GM19372 (cell line): ENCODE results near the gene LIMS1.
A peak's percentile ranks its signal among the peaks of the same experiment; 100 is the strongest.
"Not testable (repeated sequence)": the region's sequence is repeated elsewhere in the genome, so short reads cannot be mapped to it uniquely, and the experiment has no call there.

Experiments
- ATAC-seq: cut with Tn5 transposase; IDR thresholded peaks from one replicate; pipeline ENCODE4 v1.9.1; 2021; ENCODE audit warnings: mild to moderate bottlenecking, low read depth, moderate library complexity; ENCODE audit not compliant: unreplicated experiment

The LIMS1 gene, protein sequence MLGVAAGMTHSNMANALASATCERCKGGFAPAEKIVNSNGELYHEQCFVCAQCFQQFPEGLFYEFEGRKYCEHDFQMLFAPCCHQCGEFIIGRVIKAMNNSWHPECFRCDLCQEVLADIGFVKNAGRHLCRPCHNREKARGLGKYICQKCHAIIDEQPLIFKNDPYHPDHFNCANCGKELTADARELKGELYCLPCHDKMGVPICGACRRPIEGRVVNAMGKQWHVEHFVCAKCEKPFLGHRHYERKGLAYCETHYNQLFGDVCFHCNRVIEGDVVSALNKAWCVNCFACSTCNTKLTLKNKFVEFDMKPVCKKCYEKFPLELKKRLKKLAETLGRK

DNA sequence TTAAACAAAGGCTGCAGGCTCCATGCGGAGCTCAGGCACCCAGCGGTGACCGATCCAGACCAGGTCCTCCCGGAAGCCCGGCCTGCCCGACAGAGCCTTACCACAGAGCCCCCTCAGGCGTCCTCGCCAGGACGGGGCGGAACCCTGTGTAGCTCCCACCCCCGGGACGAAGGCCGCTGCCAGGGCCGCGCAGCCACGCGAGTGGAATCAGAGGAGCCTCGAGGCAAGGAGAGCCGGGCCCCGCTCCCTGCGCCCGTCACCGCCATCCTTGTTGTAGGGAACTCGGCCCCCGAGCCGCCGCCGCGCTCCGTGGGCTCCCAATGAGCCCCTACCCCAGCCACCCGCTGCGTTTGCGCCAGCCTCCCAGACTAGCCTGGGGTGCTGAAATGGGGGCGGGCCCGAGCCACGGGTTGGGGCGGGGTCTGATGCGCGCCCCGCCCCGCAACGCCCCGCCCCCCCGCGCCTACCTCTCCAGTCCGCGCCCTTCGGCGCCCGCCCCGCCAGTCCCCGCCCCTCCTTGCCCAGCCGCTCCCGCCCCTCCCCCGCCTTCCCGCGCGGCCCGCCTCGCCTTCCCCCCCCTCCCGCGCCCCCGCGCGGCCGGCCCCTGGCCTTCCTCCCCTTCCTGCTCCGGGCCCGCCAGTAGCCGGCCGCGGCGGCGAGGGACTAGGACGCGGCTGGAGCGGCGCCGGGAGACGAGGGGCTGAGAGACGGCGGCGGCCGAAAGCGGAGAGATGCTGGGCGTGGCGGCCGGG is at the start of gene LIMS1:
TSS of gene LIMS1 (plus strand) at position 639 of the 752 bp plus-strand sequence. CDS start at position 732, 93 bp downstream.
- peak; percentile 80 for ATAC-seq

DNA sequence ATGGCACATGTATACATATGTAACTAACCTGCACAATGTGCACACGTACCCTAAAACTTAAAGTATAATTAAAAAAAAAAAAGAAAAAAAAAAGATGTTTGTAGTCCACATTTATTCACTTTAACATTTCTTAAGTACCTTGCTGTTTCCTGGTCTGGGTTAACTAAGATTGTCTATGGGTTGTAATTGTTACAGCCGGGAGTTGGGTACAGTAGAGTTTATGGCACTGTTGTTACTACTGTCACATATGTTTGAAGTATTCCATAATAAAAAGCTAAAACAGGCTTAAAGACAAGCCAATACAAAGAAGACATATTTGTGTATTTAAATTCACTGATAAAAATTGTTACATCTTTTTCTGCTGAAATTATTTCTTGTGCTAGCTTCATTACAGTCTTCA is 49.0 kb upstream of the LIMS1 start:
- no peak for ATAC-seq

DNA sequence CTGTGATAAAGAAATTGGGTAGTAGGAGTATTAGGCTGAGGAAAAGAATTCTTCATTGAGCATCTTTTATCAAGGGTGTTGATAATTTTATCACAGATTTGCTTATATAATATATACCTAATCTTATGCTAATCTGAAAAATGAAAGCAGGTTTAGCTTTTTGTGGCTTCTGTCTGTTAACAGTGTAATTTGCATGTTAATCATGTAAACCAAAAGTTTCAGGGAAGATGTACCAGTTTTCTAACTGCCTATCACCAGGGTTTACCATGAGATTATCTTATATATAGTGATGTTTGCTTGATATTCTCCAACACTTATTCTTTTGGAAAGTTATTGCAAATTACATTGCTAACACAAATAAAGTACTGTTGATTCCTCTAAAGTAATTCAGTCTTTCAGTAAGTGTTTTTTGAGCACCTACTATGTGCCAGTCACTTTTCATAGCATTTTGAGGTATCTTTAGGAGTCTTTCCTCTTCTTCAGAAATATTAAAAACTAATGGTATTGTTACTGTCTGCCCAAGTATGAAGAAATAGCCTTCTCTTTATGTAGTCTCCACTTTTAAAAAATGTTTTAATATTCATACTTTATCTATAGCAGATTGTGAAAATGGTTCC is 43.7 kb upstream of the LIMS1 start:
- no peak for ATAC-seq

DNA sequence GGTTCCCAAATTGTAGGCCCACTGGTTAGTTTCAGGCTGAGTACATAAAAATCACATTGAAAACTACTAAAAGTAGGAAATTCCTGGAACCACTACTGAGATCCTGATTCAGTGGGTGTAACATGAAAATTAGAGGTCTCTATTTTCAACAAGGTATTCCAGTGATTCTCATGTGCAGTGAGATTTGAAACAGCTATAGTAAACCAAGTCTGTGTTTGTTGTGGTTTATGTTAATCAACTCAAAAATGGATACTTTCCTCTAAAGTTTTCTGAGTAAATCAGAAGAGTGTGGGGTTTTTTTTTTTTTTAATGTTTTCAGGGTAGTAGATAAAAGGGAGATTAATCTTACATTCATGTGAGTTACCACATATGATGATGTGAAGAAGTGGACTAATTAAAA is 42.4 kb upstream of the LIMS1 start:
- no peak for ATAC-seq

DNA sequence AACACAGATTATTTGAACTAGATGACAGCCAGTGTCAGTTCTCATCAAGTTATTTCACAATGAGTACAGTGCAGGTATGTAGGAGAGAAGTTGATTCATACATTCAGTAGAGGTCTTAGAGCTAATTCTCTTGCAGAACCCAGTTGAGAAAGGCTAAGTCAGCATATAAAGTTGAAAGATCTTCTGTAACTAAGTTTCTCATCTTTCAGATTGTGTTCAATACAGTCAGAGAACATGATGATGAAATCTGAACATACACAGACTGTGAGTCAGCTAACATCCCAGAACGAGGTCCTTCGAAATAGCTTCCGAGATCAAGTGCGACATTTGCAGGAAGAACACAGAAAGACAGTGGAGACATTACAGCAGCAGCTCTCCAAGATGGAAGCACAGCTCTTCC is 41.9 kb upstream of the LIMS1 start:
- ATAC-seq = no peak

DNA sequence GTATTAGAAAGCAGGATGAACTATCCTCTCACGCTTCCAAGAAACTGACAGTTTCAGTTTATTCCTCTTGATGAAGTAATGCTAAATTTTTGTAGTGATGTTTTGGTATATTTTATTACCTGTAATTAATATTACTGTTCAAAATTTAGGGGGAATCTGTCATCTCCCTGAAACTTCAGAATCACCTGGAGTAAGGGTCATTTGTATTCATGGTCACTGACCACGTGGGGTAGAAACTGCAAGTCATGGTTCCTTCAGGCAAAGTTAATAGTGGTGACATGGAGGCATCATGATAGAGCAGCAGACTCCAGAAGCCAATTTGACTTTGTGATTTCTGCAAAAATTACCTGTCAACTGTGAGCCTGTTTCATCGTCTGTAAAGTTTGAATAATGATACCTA is 38.1 kb upstream of the LIMS1 start:
- not testable (repeated sequence) for ATAC-seq

DNA sequence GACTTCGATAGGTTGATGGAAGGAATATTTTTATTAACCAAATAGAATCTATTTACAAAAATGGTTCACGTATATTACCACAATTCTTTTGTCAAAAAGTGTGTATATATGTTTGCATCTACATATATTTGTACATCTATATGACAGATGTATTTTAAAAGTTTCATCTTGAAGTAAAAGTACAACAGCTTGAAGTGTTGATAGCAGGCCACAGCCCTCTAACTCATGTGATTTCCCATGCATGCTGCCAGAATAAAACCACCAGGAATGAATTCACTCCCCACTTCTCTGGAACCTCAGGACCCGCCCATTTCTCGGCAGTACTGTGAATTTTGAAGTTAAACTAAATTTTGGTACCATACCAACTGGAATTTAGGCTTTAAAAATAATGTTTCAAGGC is 26.6 kb upstream of the LIMS1 start:
- not testable (repeated sequence) for ATAC-seq

DNA sequence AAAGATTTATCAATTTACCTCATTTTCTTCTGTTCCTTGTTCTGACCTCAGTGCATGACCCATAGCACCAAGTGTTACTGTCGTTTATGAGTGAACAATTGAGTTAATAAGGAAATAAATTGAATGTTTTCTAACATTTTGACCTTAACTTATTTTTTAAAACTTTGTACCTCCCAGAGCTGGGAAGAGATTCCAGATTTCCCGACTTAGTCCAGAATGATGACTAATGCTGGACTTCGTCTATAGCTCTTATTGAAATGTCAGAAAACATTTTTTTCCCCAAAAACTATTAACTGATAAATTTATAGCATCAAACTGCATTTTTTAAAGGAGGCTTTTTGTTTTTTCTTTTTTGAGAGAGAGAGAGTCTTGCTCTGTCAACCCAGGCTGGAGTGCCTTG is 21.8 kb upstream of the LIMS1 start:
- ATAC-seq = not testable (repeated sequence)

DNA sequence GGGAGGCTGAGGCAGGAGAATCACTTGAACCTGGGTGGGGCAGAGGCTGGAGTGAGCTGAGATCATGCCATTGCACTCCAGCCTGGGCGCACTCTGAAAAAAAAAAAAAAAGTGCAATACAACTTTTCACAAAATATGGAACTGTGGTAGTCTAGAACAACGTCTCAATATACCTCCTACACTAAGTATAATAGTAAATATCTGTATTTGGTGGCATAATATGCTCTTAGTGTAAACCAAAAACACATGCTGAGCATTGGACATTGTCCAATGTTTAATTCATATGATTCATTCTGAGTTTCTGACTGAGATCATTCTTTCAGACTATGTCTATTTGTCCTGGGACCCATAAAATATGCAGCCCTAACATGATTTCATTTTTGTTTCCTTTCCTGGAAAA is 19.8 kb upstream of the LIMS1 start:
- not testable (repeated sequence) for ATAC-seq

DNA sequence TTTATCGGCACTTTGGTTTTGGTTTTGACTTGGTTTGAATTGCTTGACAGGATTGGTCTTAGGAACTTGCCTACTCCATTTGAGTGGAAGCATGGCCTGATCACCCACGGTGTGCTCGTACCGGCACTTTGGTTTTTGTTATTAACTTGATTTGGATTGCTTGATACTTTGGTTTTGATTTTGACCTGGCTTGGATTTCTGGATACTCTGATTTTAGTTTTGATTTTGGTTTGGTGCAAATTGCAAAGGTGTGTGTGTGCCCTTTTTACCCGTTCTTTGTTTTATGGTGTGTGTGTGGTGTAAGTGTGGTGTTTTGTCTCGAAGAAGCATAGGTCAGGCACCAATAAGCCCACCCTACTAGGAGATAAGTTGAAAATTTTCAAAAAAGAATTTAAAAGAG is 9.6 kb upstream of the LIMS1 start:
- ATAC-seq = not testable (repeated sequence)

DNA sequence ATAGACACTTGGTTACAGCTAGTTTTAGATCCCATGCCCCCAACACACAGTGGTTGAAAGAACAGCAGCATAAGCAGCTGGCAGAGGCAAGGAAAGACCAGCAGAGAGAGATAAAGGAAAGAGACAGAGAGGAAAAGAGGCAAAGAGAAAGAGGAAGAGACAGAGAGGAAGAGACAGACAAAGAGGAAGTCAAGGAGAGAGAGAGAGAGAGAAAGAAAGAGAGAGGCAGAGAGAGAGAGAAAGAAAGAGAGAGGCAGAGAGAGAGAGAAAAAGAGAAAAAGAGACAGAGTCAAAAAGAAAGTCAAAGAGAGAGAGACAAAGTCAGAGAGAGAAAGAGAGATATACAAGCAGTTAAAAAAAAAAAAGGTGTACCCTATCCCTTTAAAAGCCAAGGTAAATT is 9.0 kb upstream of the LIMS1 start:
- not testable (repeated sequence) for ATAC-seq

DNA sequence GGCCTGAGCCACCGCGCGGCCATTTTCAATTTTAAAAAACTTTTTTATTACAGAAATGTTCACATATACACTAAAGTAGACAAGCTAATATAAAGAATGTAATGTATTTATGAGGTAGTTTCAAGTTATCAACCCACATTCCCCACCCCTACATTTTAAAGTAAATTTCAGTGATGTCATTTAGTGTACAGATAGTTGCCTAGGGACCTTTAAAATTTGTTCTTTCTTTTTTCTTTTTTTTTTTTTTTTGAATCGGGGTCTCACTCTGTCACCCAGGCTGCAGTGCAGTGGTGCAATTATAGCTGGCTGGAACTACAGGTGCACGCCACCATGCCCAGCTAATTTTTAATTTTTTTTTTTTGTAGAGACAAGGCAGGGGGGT is 2.6 kb upstream of the LIMS1 start:
- no peak for ATAC-seq

DNA sequence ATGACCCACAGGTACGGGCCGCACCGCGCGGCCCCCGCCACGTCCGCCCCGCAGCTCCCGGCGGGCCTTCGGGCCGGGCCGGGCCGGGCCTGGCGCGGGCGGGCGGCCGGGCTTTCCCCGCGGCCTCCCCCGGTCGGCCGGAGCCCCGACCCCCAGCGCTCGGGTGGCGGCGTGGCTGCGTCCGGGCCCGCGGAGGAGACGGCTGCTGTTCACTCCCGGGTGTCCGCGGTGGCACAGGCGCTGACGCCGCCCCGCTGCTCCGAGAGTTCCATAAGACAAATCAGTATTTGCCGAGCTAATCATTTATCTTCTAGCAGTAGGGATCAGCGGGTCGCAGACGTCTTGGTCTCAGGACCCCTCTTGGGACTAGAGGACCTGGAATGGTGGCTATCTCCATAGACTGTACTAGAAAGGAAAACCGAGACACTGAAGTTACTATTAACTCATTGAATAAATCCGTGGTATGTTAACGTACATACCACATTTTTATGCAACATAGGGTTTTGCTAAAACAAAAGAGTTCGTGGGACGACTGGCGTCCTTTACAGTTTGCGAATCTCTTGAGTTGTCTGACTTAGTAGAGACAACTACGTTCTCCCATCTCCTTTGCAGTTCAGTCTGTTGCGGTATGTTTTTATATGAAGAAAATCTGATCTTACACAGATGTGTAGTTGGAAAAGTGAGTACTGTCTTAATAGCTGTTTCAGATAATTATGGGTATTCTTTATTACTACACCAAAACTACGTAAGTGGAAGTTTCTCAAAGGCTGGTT is 500 bp downstream of the LIMS1 start:
- peak; percentile 26 for ATAC-seq

DNA sequence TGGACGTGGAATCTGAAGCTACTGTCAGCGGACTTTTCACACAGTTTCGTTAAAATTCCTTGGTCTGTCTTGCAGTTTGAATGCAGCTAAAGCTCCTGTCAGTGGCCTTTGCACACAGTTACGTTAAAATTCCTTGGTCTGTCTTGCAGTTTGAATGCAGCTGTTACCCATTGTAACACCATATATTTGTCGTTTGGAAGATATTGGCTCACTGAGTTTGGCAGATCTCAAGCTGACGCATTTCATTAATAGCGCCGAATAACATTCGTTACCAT is 1.0 kb downstream of the LIMS1 start:
- no peak for ATAC-seq

DNA sequence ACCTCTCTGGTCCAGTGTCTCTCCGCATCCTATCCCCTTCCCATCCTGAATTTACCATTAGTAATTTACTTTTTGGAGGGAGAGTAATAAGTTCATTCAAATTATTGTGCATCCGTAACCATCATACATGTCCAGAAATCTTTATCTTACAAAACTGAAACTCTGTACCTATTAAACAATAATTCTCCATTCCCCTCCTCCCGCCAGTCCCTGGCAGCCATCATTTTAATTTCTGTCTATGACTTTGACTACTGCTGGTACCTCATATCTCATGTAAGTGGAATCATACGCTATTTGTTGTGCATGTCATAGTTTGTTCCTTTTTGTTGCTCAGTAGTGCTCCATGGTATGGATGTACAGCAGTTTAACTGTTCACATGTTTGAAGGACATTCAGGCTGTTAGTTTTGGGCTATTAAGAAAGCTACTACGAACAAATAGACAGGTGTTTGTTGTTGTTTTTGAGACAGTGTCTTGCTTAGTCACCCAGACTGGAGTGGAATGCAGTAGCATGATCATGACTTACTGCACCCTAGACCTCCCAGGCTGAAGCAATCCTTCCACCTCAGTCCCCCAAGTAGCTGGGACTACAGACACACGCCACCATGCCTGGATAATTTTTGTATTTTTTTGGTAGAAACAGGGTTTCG is 2.0 kb downstream of the LIMS1 start:
- no peak for ATAC-seq

DNA sequence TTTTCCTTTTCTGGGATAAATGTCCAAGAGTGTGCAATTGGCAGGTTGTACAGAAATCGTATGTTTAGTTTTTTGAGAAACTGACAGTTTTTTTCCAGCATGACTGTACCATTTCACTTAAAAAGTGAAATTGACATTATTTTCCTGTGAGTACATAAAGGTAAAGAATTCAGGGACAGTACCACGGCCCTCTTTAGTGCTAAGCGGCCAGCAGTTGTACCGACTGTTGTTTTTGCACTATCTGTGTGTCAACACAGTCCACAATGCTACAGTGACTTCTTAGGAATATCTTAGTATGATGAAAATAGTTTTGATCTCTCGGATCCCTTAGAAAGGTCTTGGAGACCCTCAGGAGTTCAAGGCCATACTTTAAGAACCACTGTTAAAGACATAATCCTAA is 2.6 kb downstream of the LIMS1 start:
- no peak for ATAC-seq

DNA sequence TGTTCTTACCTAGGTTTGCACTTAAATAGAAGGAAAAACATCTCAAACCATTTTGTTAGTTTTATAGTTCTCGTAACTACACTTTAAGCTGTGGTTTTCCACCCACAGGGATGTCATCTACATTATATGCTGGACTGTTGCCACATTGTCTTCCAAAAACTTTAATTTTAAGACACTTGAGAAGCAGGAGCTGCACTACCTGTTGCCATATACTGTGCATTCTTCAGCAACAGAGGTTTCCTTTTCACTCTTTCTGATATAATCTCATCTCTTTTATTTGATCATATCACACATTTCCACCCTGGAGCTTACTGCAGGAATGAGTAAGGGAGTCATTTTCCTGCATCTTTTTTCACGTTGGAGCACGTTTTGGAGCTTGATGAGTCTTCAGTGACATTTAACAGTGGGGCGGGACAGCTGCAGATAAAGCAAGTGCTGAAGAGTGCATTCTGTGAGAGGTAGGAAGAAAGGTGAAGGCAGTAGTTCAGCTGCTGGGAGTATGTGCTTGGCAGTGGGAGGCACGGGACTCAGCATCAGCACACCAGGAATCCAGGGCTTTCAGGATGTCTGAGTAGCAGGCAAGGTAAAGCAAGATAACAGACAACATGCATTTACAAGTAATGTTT is 3.8 kb downstream of the LIMS1 start:
- ATAC-seq = no peak

DNA sequence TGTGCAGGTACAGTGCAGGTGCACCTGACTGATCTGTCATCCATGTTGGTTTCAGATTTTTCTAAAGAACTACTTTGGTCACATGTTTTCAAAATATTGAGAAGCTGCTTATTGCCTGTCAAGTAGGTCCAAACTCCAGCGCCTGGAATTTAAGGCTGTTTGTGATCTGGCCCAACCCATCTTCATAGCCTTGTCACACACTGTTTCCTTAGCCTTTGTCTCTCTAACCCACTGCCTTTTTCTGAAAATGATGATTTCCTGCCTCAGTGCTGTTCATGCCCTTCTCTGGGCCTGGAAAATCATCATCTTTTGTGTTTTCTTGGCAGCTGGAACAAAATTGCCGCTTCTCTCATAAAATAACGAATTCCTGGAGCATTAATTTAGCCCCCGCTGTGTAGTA is 7.2 kb downstream of the LIMS1 start:
- no peak for ATAC-seq

DNA sequence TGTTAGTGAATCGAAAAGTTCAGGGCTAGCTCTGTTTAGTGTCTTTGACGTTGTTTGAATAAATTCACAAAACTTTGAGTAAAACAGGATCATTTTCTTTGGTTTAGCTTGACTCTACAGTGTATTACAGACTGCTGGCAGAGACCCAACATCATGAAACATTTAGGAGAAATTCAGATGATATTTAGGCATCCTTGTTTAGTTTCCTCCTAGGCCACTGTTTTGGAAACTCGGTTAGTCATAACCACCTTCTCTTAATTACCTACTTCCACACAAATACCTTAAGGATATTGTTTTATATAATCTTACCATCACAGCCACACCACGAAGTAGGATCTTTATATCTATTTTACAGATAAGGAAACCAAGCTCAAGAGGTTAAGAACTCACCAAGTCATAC is 7.8 kb downstream of the LIMS1 start:
- ATAC-seq = no peak

DNA sequence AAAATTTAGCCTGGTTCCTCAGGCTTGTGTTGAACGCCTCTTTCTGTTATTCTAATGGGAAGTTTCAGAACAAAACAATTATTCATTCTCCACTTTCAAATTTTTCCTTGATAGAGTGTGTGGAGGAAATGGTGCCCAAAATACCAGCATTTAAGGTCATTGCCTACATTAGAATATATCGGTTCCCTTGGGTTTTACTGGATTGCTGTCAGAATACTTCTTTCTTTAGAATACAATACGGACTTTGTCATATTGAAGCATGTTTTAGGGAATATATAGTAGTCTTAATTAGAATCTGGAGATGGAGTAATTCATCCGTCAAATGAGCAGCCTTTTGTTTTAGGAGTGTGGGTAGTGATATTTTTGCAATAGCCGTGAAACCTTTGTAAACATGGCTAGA is 13.3 kb downstream of the LIMS1 start:
- no peak for ATAC-seq
